ENCODE measurements around the gene PSRC1.

PSRC1 gene

DNA sequence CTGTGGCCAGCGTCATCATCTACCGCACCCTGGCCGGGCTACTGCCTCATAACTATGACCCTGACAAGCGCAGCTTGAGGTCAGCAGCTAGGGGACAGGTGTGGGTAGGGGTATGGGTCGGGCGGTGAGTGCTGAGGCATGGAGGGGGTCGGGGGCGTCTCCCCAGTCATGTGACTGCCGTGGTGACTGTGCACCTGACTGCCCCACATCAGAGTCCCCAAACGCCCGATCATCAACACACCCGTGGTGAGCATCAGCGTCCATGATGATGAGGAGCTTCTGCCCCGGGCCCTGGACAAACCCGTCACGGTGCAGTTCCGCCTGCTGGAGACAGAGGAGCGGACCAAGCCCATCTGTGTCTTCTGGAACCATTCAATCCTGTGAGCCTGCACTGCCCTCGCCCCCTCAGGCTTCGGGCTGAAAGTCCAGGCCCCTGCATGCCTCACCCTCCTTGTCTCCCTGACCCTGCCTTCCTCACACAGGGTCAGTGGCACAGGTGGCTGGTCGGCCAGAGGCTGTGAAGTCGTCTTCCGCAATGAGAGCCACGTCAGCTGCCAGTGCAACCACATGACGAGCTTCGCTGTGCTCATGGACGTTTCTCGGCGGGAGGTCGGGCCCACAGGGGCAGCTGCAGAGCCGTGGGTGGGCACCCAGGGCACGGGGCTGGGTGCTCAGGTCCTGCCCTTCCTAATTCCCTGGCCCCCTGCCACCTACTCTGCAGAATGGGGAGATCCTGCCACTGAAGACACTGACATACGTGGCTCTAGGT lies 13.5 kb downstream of the PSRC1 start:
- Histone ChIP-seq H3K27me3 (ENCODE audit: insufficient read depth, low read length) (no peaks in the 10 kb centered on the region), H3K4me1 (ENCODE audit: insufficient read depth, low read length) (0 out of 2 replicates have a peak, but pooled peaks cover 3% of the 10 kb centered on the region), H3K27ac (ENCODE audit: low read length) (no peak overlapping the region), H3K9ac (ENCODE audit: low read depth, low read length) (no peak overlapping the region), H3K36me3 (ENCODE audit: insufficient read depth, low read depth, low read length) (peaks cover 70% of the 10 kb centered on the region), H3K4me3 (ENCODE audit: low read length) (no peak overlapping the region), H3K9me3 (ENCODE audit: insufficient read depth, low read depth, low read length) (no peaks in the 10 kb centered on the region)

DNA sequence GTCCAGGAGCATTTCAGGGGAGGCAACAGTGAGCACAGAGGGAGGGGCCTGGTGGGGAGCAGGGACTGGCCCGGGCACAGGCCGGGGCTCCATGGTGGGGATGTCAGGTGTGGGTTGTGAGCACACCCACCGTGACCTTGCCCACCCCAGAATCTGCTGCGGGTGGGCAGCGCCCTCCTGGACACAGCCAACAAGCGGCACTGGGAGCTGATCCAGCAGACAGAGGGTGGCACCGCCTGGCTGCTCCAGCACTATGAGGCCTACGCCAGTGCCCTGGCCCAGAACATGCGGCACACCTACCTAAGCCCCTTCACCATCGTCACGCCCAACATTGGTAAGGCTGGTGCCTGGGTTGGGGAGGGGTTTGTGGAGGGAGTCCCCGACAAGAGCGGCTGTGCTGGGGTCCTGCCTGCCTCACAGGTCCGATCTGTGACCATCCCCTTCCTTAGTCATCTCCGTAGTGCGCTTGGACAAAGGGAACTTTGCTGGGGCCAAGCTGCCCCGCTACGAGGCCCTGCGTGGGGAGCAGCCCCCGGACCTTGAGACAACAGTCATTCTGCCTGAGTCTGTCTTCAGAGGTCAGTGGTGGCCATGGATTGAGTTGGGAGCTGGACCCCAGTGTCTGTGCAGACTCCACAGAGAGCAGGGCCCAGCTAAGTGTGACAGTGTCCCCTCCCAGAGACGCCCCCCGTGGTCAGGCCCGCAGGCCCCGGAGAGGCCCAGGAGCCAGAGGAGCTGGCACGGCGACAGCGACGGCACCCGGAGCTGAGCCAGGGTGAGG lies 14.3 kb downstream of the PSRC1 start:
- H3K9me3 ChIP-seq (ENCODE audit: insufficient read depth, low read depth, low read length), result no peaks in the 10 kb centered on the region
- no peaks in the 10 kb centered on the region for H3K27me3 ChIP-seq (ENCODE audit: insufficient read depth, low read length)
- H3K4me3 ChIP-seq (ENCODE audit: low read length), result no peak overlapping the region
- no peak overlapping the region for H3K9ac ChIP-seq (ENCODE audit: low read depth, low read length)
- no peak overlapping the region for H3K27ac ChIP-seq (ENCODE audit: low read length)
- H3K36me3 ChIP-seq (ENCODE audit: insufficient read depth, low read depth, low read length), result peaks cover 71% of the 10 kb centered on the region
- H3K4me1 ChIP-seq (ENCODE audit: insufficient read depth, low read length), result no peaks in the 10 kb centered on the region

DNA sequence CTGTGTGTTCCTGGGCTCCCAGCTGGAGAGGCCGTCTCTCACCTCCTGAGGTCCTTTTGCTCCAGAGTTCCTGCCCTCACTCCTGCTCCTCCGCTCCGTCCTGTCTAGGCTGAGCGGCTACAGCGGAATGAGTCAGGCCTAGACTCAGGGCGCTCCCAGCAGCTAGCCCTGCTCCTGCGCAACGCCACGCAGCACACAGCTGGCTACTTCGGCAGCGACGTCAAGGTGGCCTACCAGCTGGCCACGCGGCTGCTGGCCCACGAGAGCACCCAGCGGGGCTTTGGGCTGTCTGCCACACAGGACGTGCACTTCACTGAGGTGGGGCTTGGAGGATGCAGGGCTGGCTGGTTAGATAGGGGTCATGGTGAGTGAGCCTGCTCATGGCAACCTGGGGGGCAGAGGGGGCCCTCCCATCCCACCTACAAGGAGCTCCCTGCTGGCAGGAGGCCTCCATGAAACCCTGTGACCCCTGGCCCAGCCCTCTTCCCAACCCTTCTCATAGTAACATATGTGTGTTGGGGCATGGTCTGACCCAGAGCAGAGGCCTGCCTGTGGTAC lies 15.1 kb downstream of the PSRC1 start:
- peaks cover 70% of the 10 kb centered on the region for H3K36me3 ChIP-seq (ENCODE audit: insufficient read depth, low read depth, low read length)
- H3K9ac ChIP-seq (ENCODE audit: low read depth, low read length), result no peak overlapping the region
- H3K9me3 ChIP-seq (ENCODE audit: insufficient read depth, low read depth, low read length), result no peaks in the 10 kb centered on the region
- H3K27ac ChIP-seq (ENCODE audit: low read length), result no peak overlapping the region
- no peaks in the 10 kb centered on the region for H3K4me1 ChIP-seq (ENCODE audit: insufficient read depth, low read length)
- no peak overlapping the region for H3K4me3 ChIP-seq (ENCODE audit: low read length)
- no peaks in the 10 kb centered on the region for H3K27me3 ChIP-seq (ENCODE audit: insufficient read depth, low read length)

DNA sequence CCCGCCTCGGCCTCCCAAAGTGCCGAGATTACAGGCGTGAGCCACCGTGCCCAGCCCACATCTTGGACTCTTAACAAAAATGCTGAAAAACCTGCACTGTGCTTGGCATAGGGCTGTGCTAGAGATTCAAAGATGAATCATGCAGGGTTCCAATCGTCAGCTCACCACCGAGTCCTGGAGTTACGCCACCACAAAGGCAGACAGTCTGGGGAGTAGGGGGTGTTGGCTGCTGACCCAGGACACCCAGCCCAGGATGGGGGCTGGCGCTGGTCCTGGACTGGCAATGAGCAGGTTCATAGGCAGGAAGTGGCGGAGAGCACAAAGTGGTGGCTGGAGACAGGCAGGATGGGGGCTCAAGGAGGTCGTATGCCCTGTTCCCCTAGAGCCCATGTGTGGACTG lies 16.0 kb downstream of the PSRC1 start:
- Histone ChIP-seq H3K36me3 (ENCODE audit: insufficient read depth, low read depth, low read length) (peaks cover 62% of the 10 kb centered on the region), H3K4me1 (ENCODE audit: insufficient read depth, low read length) (no peaks in the 10 kb centered on the region), H3K9me3 (ENCODE audit: insufficient read depth, low read depth, low read length) (no peaks in the 10 kb centered on the region), H3K27ac (ENCODE audit: low read length) (no peak overlapping the region), H3K4me3 (ENCODE audit: low read length) (no peak overlapping the region), H3K9ac (ENCODE audit: low read depth, low read length) (no peak overlapping the region), H3K27me3 (ENCODE audit: insufficient read depth, low read length) (no peaks in the 10 kb centered on the region)

- H3K27me3 ChIP-seq (ENCODE audit: insufficient read depth, low read length), result no peaks in the 10 kb centered on the region
- no peak overlapping the region for H3K9ac ChIP-seq (ENCODE audit: low read depth, low read length)
- no peak overlapping the region for H3K4me3 ChIP-seq (ENCODE audit: low read length)
- H3K9me3 ChIP-seq (ENCODE audit: insufficient read depth, low read depth, low read length), result no peaks in the 10 kb centered on the region
- peaks cover 60% of the 10 kb centered on the region for H3K36me3 ChIP-seq (ENCODE audit: insufficient read depth, low read depth, low read length)
- H3K27ac ChIP-seq (ENCODE audit: low read length), result no peak overlapping the region
- no peaks in the 10 kb centered on the region for H3K4me1 ChIP-seq (ENCODE audit: insufficient read depth, low read length)
These were observed 17.1 kb downstream of the PSRC1 start for GRCh38 chr1:109265741-109266330.

DNA sequence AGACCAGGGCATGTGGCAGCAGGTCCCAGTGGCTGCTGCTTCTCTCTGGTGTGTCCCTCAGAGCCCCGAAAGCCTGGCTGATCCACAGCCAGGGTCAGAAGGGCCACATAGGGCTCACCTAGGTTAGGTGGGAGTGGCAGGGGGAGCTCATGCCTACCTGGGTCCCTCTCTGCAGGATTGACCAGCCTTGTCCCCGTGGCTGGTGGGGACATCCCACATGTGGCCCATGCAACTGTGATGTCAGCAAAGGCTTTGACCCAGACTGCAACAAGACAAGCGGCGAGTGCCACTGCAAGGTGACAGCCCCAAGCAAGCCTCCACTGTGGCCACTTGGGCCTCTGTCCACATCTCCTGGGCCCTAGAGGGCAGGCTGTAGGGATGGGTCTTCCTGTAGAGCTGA lies 17.9 kb downstream of the PSRC1 start:
- no peaks in the 10 kb centered on the region; the same call in 1 of the 2 replicates for H3K4me1 ChIP-seq (ENCODE audit: insufficient read depth, low read length)
- H3K9ac ChIP-seq (ENCODE audit: low read depth, low read length), result no peak overlapping the region
- H3K4me3 ChIP-seq (ENCODE audit: low read length), result no peak overlapping the region
- no peaks in the 10 kb centered on the region for H3K9me3 ChIP-seq (ENCODE audit: insufficient read depth, low read depth, low read length)
- no peak overlapping the region for H3K27ac ChIP-seq (ENCODE audit: low read length)
- H3K36me3 ChIP-seq (ENCODE audit: insufficient read depth, low read depth, low read length), result peaks cover 52% of the 10 kb centered on the region
- H3K27me3 ChIP-seq (ENCODE audit: insufficient read depth, low read length), result no peaks in the 10 kb centered on the region

- no peak overlapping the region for H3K27ac ChIP-seq (ENCODE audit: low read length)
- H3K4me3 ChIP-seq (ENCODE audit: low read length), result no peak overlapping the region
- peaks cover 5% of the 10 kb centered on the region; the same call in 1 of the 2 replicates for H3K4me1 ChIP-seq (ENCODE audit: insufficient read depth, low read length)
- no peak overlapping the region for H3K9ac ChIP-seq (ENCODE audit: low read depth, low read length)
- peaks cover 47% of the 10 kb centered on the region for H3K36me3 ChIP-seq (ENCODE audit: insufficient read depth, low read depth, low read length)
- no peaks in the 10 kb centered on the region for H3K9me3 ChIP-seq (ENCODE audit: insufficient read depth, low read depth, low read length)
- no peaks in the 10 kb centered on the region for H3K27me3 ChIP-seq (ENCODE audit: insufficient read depth, low read length)
These were observed 18.6 kb downstream of the PSRC1 start for GRCh38 chr1:109264379-109264755.

DNA sequence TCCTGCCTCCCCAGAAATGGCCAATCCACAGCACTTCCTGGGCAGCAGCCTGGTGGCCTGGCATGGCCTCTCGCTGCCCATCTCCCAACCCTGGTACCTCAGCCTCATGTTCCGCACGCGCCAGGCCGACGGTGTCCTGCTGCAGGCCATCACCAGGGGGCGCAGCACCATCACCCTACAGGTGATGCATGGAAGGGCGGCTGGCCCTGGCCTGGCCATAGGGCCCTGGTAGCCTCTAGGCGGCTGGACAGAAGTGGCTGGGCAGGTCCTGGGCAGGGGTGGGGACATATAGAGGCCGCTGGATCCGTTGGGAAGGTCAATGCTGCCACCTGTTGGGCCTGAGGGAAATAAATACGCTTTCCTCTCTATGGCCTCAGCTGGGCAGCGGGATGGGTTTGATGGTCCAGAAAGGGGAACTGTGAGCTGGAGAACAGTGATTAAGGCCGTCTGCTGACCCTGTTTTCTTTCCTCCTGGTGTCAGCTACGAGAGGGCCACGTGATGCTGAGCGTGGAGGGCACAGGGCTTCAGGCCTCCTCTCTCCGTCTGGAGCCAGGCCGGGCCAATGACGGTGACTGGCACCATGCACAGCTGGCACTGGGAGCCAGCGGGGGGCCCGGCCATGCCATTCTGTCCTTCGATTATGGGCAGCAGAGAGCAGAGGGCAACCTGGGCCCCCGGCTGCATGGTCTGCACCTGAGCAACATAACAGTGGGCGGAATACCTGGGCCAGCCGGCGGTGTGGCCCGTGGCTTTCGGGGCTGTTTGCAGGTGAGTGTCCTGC lies 19.2 kb downstream of the PSRC1 start:
- H3K27me3 ChIP-seq (ENCODE audit: insufficient read depth, low read length), result no peaks in the 10 kb centered on the region
- H3K9me3 ChIP-seq (ENCODE audit: insufficient read depth, low read depth, low read length), result no peaks in the 10 kb centered on the region
- peaks cover 47% of the 10 kb centered on the region for H3K36me3 ChIP-seq (ENCODE audit: insufficient read depth, low read depth, low read length)
- no peak overlapping the region for H3K27ac ChIP-seq (ENCODE audit: low read length)
- no peak overlapping the region for H3K9ac ChIP-seq (ENCODE audit: low read depth, low read length)
- H3K4me3 ChIP-seq (ENCODE audit: low read length), result no peak overlapping the region
- H3K4me1 ChIP-seq (ENCODE audit: insufficient read depth, low read length), result peaks cover 6% of the 10 kb centered on the region; the same call in 1 of the 2 replicates

GRCh38 chr1:109263234-109263596 lies 19.7 kb downstream of the PSRC1 start:
- H3K9me3 ChIP-seq (ENCODE audit: insufficient read depth, low read depth, low read length), result no peaks in the 10 kb centered on the region
- peaks cover 6% of the 10 kb centered on the region; the same call in 1 of the 2 replicates for H3K4me1 ChIP-seq (ENCODE audit: insufficient read depth, low read length)
- H3K27me3 ChIP-seq (ENCODE audit: insufficient read depth, low read length), result no peaks in the 10 kb centered on the region
- no peak overlapping the region for H3K9ac ChIP-seq (ENCODE audit: low read depth, low read length)
- peaks cover 42% of the 10 kb centered on the region for H3K36me3 ChIP-seq (ENCODE audit: insufficient read depth, low read depth, low read length)
- no peak overlapping the region for H3K27ac ChIP-seq (ENCODE audit: low read length)
- no peak overlapping the region for H3K4me3 ChIP-seq (ENCODE audit: low read length)

- Histone ChIP-seq H3K27ac (ENCODE audit: low read length) (no peak overlapping the region), H3K4me1 (ENCODE audit: insufficient read depth, low read length) (peaks cover 6% of the 10 kb centered on the region; the same call in 1 of the 2 replicates), H3K36me3 (ENCODE audit: insufficient read depth, low read depth, low read length) (peaks cover 39% of the 10 kb centered on the region), H3K4me3 (ENCODE audit: low read length) (no peak overlapping the region), H3K9me3 (ENCODE audit: insufficient read depth, low read depth, low read length) (no peaks in the 10 kb centered on the region), H3K27me3 (ENCODE audit: insufficient read depth, low read length) (no peaks in the 10 kb centered on the region), H3K9ac (ENCODE audit: low read depth, low read length) (no peak overlapping the region)
These were observed 20.5 kb downstream of the PSRC1 start for GRCh38 chr1:109262231-109263055.

All from iPS-20b (cell line).